Urothelium cell line (cell line): Measurements from ENCODE around the gene GTSF1L.

ENCODE experiments used
- DNase-seq: peaks from one replicate; pipeline ENCODE4 v3.0.0; 2011; ENCODE audit warnings: low spot score, mixed read lengths
- FAIRE-seq: peaks from 2 replicates; lab custom pipeline; 2011; peaks lifted over from hg19 to GRCh38; lab: Jason Lieb, UNC

Gene GTSF1L

GRCh38 chr20:43746344-43747137 lies 19.7 kb upstream of the GTSF1L start:
- FAIRE-seq (no peak), DNase-seq (no peak)

DNA sequence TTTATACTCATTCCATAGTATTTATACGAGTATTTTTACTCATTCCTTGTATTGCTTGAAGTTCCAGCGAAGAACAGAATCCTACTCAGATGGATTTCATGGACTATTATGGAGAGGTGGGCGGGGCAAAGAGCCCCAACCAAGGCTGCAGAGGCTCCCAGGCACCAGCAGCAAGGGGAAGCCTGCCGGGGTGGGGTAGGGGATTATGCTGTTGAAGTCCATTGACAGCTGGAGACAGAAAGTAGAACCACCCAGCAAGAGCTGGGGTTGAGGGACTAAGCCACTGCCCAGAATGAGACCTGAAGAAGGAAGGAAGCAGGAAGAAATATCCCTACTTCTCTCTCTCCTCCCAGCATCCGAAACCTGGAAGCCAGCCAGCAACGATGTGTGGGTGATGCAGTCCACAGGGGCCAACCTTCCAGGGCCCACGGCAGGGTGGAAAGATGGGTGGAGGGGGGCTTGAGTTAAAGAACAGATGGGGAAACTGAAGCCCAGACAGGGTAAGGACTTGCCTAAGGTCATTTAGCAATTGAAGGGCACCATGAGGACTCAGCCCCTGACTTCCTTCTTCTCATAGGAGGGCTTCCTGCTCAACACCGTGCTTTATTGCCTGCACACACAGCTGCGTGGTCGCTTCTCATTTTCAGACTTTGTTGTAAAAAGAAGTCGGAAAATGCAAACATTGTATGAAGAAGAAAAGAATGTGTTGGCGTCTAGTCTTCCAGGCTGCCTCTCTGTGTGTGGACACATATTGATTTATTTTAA lies 18.3 kb upstream of the GTSF1L start:
- DNase-seq (no peak), FAIRE-seq (no peak)

DNA sequence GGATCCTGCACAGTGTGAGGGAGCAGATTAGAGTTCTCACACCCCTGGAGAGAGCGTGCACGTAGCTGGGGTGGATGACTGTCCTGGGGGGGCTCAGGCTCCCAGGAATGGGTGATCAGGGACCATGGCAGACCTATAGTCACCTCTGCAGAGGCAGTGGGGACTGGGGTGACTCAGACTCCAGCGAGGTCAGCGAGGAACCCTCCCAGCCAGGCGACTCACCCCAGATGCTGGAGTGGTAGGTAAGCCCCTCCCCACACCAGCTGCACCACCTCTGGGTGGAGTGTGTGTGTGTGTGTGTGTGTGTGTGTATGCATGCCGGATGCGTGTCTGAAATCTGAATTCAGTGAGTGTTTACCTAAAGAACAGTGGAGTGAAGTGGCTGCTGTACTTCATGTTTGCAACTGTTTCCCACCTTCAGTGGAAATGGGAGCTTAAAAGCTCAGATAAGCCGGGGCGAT lies 17.4 kb upstream of the GTSF1L start:
- FAIRE-seq = no peak
- DNase-seq = peak; percentile 45

- FAIRE-seq (no peak), DNase-seq (no peak)
These were observed 13.8 kb upstream of the GTSF1L start for GRCh38 chr20:43740642-43741041.

- DNase-seq = no peak
- FAIRE-seq = no peak
These were observed 12.4 kb upstream of the GTSF1L start for GRCh38 chr20:43739148-43739749.

GRCh38 chr20:43737925-43738324 lies 11.1 kb upstream of the GTSF1L start:
- no peak for DNase-seq
- no peak for FAIRE-seq

- FAIRE-seq (no peak), DNase-seq (no peak)
These were observed 9.9 kb upstream of the GTSF1L start for GRCh38 chr20:43736588-43737158.

DNA sequence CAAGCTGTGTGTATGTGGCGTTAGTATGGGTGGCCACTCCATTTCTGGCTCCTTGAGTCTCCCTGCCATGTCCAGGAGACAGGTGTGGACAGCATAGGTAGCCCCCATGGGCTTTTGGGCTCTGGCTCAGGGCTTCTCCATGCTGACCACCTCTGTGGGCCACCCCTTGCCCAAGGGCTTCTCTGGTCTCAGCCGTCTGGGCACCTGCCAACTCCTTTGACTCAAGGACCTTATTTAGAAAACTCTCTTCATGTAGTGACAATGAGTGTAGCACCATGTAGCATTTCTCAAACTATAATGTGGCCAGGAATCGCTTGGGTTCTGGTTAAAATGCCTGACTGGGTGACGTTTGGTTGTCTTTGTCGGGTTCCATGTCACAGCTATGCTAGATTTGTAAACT lies 5.1 kb upstream of the GTSF1L start:
- FAIRE-seq = no peak
- DNase-seq = no peak

- FAIRE-seq (peak; percentile 77), DNase-seq (peak; percentile 70)
These were observed 4.7 kb upstream of the GTSF1L start for GRCh38 chr20:43731469-43731868.

DNA sequence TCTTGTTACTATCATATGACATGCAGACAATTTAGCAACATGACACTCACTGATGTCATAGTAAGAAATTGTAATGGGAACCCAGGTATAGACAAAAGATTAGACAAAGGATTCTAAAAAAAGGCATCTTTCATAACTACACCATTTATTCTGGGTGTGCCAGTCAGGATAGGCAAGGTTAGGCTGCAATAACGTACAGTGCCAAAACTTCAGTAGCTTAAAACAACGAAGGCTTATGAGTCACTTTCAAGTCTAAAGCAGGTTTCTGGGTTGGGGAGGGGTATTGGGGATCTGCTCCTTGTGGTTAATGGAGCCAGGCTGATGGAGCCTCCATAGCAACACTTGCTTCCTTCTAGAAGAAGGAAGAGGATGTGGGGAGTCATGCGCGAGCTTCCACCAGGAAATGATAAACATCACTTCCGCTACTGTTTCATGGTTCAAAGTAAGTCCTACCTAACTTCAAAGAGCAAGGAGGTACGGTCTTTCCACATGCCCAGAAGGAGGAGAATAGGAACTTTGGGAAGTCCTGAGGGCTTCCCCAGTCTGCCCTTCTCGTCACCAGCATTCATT lies 2.0 kb upstream of the GTSF1L start:
- FAIRE-seq = no peak

GRCh38 chr20:43727980-43728590 lies 1.3 kb upstream of the GTSF1L start:
- no peak for DNase-seq

More for the DNA sequence above, 2.0 kb upstream of the GTSF1L start:
- DNase-seq = no peak

DNA sequence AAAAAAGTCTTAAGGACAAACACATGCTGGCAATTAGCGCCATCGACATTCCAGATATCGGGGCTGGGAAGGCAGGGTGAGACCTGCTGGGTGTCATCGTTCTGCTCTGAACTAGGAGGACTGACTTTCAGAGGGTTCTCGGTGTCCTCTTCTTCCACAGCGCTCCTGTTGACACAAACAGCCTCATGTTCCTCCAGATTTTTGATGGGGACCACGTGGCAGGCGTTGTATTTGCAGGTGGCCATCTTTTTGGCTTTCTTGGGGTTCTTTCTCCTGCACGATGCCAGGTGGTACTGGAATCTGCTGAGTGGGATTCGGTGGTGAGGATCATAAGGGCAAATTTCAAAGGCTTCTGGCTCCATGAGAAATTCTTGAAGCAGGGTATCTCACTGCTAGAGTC lies 469 bp downstream of the GTSF1L start:
- no peak for DNase-seq
- FAIRE-seq = no peak

More at GRCh38 chr20:43727980-43728590, 1.3 kb upstream of the GTSF1L start:
- no peak for FAIRE-seq

- no peak for DNase-seq
- FAIRE-seq = no peak
These were observed 1.1 kb downstream of the GTSF1L start for GRCh38 chr20:43725666-43726065.

- DNase-seq = no peak
- no peak for FAIRE-seq
These were observed 2.4 kb downstream of the GTSF1L start for GRCh38 chr20:43724383-43724782.

DNA sequence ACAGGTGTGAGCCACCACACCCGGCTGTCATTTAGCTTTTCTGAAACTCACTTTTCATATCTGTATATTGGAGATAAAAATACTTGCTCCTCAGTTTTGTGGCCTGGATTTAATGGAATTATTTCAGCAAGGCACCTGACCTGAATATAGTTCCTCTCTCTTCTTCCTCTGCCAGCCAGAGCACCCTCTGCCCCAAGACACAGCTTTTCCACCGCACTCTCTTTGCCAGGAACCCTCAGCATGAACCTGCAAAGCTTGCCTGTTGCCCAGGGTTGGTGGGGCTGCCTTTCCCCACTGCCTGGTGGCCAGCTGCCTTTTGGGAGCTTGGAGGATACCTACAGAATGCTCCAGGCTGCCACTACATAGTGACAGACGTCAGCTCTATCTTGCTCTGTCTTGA lies 3.1 kb downstream of the GTSF1L start:
- FAIRE-seq (no peak), DNase-seq (no peak)

DNA sequence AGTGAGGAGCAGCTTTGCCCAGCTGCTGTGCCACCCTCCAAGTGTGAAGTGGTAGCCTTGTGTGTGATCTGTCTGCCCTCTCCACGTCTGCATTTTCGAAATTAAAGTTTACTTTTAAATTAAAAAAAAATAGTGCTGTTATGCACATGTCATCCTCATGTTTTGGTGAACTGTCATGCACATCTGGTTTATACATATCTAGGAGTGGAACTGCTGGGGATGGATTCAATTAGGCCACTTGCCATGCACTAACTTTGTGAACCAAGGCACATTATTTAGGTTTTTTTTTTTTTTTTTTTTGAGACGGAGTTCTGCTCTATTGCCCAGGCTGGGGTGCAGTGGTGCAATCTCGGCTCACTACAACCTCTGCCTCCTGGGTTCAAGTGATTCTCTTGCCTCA lies 3.6 kb downstream of the GTSF1L start:
- DNase-seq = no peak
- no peak for FAIRE-seq

DNA sequence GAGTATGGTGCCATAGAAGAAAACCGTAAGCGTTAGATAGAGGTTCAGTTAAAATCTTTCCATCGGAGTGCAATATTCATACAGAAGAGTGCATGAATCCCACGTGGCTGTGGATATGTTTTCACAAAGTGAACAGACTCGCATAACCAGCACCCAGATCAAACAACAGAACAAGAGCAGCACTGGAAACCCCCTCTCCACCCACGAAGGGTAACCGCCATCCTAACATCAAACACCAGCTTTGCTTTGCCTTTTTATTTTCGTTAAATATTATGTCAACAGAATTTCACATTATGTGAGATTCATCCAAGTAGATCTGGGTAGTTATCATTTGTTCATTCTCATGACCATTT lies 4.7 kb downstream of the GTSF1L start:
- FAIRE-seq (no peak), DNase-seq (no peak)

- DNase-seq (no peak), FAIRE-seq (no peak)
These were observed 5.2 kb downstream of the GTSF1L start for GRCh38 chr20:43721429-43722152.

GRCh38 chr20:43721097-43721428 lies 5.7 kb downstream of the GTSF1L start:
- no peak for DNase-seq
- FAIRE-seq = no peak

DNA sequence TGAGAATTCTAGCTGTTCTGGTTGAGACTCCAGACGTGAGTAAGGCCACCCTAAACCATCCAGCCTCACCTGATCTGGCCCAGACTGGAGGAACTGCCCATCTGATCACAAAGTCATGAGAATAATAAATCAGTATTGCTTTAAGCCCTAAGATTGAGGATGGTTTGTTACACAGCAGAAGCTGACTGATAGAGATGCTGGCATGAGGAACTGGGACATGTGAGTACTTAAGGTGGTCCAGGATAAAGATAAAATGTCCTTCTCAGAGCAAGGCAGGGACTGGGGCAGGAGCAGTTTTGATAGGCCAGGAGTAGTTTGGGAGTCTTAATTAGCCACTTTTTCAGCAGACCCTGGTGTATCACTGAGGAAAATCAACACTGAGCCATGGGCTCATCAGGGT lies 6.8 kb downstream of the GTSF1L start:
- FAIRE-seq (no peak), DNase-seq (no peak)
